RWPE1 (cell line): ENCODE data around the gene NEU2.

ENCODE experiments used
- CTCF ChIA-PET: fragments of 350-600 bp; sonication (Branson Sonifier 250); formaldehyde crosslinking; extraction: SDS; loops from one replicate; lab custom pipeline; 2021; lab: Yijun Ruan, JAX
- POLR2A ChIA-PET: fragments of 400-600 bp; formaldehyde crosslinking; extraction: SDS; loops from one replicate; lab custom pipeline; 2020; ENCODE audit warnings: antibody characterized with exemption; ENCODE audit not compliant: low non-redundant PET; lab: Yijun Ruan, JAX
- DNase-seq: peaks from one replicate; pipeline ENCODE4 v3.0.0; 2012; ENCODE audit warnings: low spot score
- H3K27ac ChIP-seq: fragments of 450-650 bp; 2 replicates; pipeline ENCODE4 v1.5.1; 2017
- CTCF ChIP-seq: fragments of 450-650 bp; conservative IDR thresholded peaks from 2 replicates; pipeline ENCODE4 v1.5.1; 2017; ENCODE audit warnings: low read depth, mild to moderate bottlenecking

The NEU2 gene

GRCh38 chr2:232993231-232993821 is 39.1 kb upstream of the NEU2 start:
- no peak overlapping the region for H3K27ac ChIP-seq
- TF ChIP-seq CTCF = no peak
- ChIA-PET POLR2A (no interaction called here), CTCF (no interaction called here)
- peak; percentile 13 for DNase-seq

GRCh38 chr2:232994446-232994845 is 38.0 kb upstream of the NEU2 start:
- no peak for DNase-seq
- CTCF ChIA-PET = interaction anchor here (0.6 to 0.7 kb wide), 2 partner anchors 53 to 369 kb away, joined by 3 to 10 read pairs; no protein-coding TSS in a partner anchor
- H3K27ac ChIP-seq = peak overlapping the region; percentile 37
- TF ChIP-seq CTCF = no peak
- POLR2A ChIA-PET = no interaction called here

- POLR2A ChIA-PET = no interaction called here
- H3K27ac ChIP-seq = no peak overlapping the region
- TF ChIP-seq CTCF = no peak
- DNase-seq = no peak
- CTCF ChIA-PET = no interaction called here
Measured at GRCh38 chr2:232997749-232998665, 34.5 kb upstream of the NEU2 start.

- ChIA-PET POLR2A (no interaction called here), CTCF (no interaction called here)
- no peak for DNase-seq
- H3K27ac ChIP-seq = no peak overlapping the region
- TF ChIP-seq CTCF = no peak
Measured at GRCh38 chr2:232998666-232998985, 33.8 kb upstream of the NEU2 start.

- no peak for DNase-seq
- ChIA-PET CTCF (no interaction called here), POLR2A (no interaction called here)
- TF ChIP-seq CTCF = no peak
- no peak overlapping the region for H3K27ac ChIP-seq
Measured at GRCh38 chr2:232999354-232999753, 33.1 kb upstream of the NEU2 start.

GRCh38 chr2:233000886-233001750 is 31.4 kb upstream of the NEU2 start:
- POLR2A ChIA-PET = no interaction called here
- DNase-seq = no peak
- CTCF ChIA-PET = interaction anchor here (0.5 kb wide), 1 partner anchor 99 kb away, joined by 3 read pairs; no protein-coding TSS in a partner anchor
- H3K27ac ChIP-seq = no peak overlapping the region
- TF ChIP-seq CTCF = no peak
